NCI-H2196 treated with DMSO at 0.1 percent for 48 hours (cell line): Measurements from ENCODE around the gene CFAP92.
"Not testable (repeated sequence)": the region's sequence is repeated elsewhere in the genome, so short reads cannot be mapped to it uniquely, and the experiment has no call there.

ENCODE experiments used
- DNase-seq: peaks from one replicate; lab custom pipeline; 2025; ENCODE audit not compliant: unreplicated experiment; lab: John Stamatoyannopoulos, UW

The CFAP92 gene

GRCh38 chr3:128940252-128940651 is 53.6 kb downstream of the CFAP92 start:
- no peak for DNase-seq

- DNase-seq = no peak
These were observed 57.5 kb downstream of the CFAP92 start for GRCh38 chr3:128936341-128936740.

DNA sequence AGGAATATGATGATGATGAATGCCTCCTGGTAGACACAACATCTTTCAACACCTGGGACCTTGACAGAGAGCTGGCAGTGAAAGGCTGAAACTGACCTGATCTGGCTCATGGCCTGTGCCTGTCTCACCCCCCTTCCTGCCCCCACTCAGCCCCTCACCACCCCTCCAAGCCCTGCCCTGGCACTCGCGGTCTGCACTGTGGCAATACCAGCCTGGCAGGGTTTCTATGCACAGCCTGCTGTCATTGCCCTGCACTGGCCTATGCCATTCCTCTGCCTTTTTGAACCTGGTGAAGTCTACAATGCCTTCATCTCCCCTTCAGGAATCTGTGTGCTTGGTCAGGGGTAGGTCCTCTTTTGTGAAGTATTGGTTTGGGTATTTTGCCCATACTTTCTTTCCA is 58.0 kb downstream of the CFAP92 start:
- DNase-seq = no peak

GRCh38 chr3:128933922-128934253 is 60.0 kb downstream of the CFAP92 start:
- no peak for DNase-seq

DNA sequence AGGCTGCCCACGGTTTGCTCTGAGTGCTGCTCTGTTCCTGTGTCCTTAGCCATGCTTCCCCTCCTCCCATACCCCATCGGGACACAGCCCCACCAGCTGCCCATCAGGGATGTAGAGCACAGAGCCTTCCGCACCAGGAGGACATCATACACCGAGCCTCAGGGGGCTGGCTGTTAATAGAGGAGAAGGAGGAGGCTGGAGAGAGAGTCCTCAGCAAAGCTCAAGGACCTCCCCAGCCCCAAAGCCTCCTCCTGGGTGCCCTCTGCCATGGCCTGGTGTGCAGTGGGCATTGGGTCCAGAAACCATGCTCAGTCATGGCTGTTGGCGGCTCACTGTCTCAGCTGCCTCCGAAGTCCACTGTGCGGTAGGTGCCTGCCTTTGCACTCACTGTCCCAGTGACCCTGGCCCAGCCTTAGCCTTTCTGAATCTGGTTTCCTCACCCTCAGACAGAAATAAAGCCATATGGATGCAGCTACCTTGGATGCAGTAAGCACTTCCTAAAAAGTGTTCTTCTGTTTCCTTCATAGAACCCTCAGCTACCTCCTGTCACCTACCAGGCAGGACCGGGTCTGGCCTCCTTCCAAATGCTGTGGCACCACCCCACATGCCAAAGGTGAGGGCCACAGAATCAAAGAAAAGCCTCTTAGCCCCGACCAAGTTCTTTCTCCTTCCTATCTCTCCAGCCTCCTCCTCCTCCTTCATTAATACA is 60.5 kb downstream of the CFAP92 start:
- no peak for DNase-seq

DNA sequence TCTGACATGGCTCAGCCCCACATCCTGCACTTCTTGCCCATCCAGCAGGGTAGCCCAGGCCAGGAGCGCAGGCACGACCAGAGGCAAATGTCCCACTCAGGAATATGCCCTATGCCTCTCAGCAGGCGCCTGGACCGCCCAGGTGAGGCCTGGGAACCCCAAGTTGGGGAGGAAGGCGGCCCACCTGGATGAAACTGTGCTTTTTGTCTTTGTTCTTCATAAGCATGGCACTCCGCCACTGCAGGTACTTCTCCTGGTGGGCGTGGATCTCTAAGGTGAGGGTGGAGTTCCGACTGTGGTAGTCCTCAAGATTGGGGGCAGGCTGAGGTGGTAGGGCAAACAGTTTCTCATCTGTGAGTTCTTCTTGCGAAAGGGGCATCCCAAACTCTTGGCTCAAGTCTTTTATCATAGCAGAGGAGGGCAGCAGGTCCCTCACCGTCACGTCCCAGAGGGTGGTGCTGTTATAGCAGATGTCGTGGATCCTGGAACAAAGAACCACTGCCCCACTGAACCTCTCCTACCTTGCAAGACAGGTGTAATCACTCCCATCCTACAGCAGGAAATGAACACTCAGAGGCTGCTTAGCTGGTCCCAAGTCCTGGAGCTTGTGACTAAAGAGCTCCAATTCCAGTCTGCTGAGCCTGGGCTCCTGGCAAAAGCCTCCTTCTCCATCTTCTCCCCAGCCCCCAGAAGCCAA is 61.2 kb downstream of the CFAP92 start:
- DNase-seq = no peak

- DNase-seq = no peak
These were observed 62.8 kb downstream of the CFAP92 start for GRCh38 chr3:128931046-128931445.

- DNase-seq = no peak
These were observed 64.5 kb downstream of the CFAP92 start for GRCh38 chr3:128929364-128929763.

- not testable (repeated sequence) for DNase-seq
These were observed 69.9 kb downstream of the CFAP92 start for GRCh38 chr3:128923986-128924385.

DNA sequence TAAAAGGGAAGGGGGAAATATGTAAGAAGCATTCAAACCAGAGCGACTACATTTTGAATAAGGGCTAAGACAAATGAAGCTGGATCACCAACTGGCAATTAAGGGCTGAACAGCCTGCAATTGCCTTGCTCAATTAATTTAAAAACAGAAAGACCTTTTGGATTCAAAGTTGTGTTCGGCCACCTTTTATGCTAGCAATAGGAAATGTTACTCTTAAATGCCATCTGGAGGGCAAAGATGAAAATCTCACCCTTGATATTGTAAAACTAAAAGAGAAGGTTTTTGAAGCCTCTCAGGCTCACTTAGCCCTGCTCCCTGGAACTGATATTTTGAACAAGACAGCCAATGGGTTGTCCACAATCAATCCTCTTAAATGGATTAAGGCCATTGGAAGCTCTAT is 70.3 kb downstream of the CFAP92 start:
- DNase-seq = no peak

- no peak for DNase-seq
These were observed 70.9 kb downstream of the CFAP92 start for GRCh38 chr3:128922804-128923459.

DNA sequence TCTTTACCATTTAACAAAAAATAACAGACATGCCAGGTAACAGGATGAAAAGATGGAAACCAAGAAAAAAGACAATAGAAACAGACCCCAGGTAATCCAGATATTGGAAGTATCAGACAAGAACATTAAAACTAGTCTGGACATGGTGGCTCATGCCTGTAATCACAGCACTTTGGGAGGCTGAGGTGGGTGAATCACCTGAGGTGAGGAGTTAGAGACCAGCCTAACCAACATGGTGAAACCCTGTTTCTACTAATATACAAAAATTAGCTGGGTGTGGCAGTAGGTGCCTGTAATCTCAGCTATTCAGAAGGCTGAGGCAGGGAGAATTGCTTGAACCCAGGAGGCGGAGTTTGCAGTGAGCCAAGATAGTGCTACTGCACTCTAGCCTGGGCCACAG is 73.9 kb downstream of the CFAP92 start:
- no peak for DNase-seq

GRCh38 chr3:128917291-128917690 is 76.6 kb downstream of the CFAP92 start:
- DNase-seq = no peak

GRCh38 chr3:128914966-128915645 is 78.8 kb downstream of the CFAP92 start:
- DNase-seq = no peak

DNA sequence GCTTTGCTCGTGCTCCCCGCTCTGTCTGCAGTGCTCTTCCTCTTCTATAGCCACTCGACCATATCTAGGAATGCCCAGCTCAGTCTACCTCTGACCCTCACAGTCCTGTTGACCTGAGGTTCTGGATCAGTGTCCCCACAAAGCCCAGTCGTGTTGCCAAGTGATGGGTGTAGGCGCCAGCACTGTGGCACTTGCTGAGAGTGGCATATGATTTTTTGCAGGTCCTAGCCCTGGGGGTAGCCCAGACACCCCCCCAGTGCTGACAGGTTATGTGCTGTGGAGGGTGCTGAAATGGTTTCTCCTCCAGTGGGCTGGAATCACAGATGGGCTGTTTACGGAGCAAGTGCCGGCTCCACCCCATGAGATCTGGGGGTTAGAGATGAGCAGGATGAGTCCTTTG is 82.0 kb downstream of the CFAP92 start:
- no peak for DNase-seq

DNA sequence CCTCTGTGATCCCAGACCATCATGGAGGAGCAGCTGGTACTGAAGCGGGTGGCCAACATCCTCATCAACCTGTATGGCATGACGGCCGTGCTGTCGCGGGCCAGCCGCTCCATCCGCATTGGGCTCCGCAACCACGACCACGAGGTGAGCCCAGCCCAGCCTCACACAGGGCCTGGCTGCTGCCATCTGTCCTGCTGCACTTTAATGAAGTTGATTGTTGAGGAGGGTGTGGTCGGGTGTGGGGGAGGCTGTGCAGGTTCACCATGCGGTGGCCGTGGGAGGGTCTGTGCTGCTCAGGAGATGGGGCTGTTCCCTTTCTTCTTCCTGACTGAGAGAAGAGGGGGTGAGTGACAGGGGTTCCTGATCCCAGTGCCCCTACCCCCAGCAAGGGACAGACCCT is 83.9 kb downstream of the CFAP92 start:
- DNase-seq = no peak

GRCh38 chr3:128908951-128909350 is 84.9 kb downstream of the CFAP92 start:
- DNase-seq = no peak

GRCh38 chr3:128907706-128908445 is 86.0 kb downstream of the CFAP92 start:
- DNase-seq = no peak

DNA sequence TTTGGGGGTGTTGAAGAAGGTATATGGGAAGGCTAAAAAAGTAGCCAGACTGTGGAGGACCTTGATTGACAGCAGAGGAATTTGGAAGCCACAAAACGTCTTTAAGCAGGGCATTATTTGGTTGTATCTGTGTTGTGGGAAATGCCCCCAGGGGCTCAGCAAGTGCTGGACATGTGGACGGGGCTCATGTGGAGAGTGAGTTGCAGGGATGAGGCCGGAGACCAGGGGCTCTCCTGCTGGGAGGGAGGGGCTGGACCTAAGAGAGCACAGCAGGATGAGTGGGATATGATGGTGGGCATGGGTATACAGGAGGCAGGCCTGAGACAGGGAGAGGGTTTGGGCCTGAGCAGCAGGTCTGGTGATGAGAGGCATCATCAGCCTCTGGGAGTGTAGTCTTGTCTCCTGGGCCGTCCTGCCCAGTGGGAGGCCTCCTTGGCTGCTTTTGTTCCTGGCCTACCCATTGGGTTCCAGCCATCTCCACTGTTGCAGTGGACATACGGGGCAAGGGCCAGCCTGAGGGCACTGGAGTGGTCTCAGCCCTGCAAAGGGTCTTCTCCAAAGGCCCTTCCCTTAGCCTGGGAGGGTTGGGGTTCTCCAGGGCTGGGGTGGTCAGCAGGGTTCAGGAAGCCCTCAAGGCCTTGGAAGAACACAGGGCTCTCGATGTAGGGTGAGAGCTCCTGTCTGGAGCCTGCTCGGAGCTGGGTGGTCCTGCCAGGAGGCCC is 86.9 kb downstream of the CFAP92 start:
- DNase-seq = no peak

GRCh38 chr3:128906031-128906803 is 87.7 kb downstream of the CFAP92 start:
- no peak for DNase-seq
